Stimulated activated CD4-positive, alpha-beta T cell treated with anti-CD3 and anti-CD28 coated beads, Interleukin-1b, Interleukin-23, amount 100 ng/mL, for 24 hours (primary cell): ENCODE measurements around the gene GPA33.

Experiments
- DNase-seq, 4 experiments: peaks; one replicate each; pipeline ENCODE4 v3.0.0-alpha.2; 2020; ENCODE audit warnings: low read depth in 4 of 4, low spot score in 1 of 4

The GPA33 gene

DNA sequence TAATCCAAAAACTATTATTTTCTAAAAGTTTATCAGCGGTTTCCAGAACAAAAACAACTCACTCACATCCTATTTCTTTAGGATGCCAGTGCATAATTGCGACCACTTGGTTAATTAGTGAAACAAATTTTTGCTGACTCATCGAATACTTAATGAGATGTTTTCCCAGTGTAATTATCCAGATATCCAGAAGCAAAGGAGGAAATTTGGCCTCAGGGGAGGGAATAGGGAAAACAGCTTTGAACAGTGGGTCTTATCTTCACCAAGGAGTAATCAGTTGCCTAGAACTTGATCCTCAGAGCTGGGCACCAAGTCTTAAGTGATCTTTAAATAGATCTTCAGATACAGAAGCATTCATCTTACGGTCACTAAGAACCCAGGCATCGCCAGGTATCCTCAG, 28.0 kb upstream of the GPA33 start:
- no peak for DNase-seq

DNA sequence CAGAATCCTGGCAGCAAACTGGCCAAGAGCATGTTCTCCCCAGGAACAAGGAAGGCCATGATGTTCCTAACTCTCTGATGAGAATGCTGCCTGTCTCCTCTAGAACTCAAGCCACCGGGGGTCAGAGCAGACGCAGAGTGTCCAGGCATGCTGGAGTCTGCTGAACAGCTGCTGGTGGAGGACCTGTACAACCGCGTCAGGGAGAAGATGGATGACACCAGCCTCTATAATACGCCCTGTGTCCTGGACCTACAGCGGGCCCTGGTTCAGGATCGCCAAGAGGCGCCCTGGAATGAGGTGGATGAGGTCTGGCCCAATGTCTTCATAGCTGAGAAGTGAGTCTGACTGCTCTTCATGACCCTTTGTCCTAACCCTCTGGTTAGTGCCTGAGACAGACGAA, 27.0 kb upstream of the GPA33 start:
- DNase-seq, result no peak

DNA sequence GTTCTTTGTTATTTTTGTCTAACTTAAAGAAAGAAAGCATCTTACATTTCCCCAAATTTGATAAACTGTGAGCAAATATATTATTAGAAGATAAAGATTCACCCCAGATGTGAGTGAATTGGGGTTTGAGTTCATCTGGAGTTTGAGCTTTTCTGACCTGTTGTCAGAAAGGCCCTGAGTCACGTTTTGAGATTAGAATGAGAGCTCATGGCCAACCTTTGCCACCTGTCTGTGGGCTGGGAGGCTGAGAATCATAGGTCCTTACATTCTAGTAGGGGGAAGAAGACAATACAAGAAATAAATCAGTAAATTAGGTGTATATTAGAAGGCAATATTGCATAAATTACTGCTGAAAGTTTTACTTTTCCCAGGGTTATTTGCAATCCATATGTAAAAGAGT, 26.0 kb upstream of the GPA33 start:
- no peak for DNase-seq

DNA sequence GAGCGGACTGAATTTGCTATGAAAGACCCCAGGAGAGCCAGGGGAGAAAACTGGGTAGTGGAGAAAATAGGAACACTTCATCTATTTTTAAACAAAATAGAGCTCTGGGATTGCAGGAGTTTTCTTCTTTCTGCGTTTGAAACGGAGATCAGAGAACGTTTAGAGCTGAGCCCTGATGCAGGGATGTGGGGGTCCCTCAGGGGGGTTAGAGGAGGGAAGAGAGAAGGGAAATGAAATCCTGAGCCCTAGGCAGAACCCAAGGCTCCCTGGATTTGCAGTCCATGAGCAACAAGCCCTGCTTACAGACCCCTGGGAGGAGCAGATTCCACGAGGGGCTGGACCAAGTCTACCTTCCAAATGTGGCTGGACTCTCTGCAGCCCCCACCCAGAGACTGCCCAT, 25.5 kb upstream of the GPA33 start:
- no peak for DNase-seq

DNA sequence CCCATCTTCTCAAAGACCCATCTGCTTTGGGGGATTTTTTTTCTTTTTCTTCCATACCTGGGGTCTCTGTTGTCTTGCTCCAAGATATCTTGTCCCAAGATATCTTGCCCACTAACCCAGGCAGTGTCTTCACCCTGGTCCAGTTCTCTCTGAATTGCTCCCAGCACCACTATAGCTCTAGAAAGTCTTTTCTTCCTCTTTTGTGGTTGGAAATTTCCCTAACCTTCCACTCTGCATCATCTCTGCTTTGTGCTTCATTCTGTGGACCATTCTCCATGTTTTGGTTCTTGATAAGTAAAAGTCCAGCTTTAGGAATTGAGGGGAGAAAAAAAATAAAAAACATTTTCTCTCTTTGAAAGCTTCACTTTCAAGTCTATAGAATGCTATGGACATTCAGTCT, 24.5 kb upstream of the GPA33 start:
- no peak for DNase-seq

DNA sequence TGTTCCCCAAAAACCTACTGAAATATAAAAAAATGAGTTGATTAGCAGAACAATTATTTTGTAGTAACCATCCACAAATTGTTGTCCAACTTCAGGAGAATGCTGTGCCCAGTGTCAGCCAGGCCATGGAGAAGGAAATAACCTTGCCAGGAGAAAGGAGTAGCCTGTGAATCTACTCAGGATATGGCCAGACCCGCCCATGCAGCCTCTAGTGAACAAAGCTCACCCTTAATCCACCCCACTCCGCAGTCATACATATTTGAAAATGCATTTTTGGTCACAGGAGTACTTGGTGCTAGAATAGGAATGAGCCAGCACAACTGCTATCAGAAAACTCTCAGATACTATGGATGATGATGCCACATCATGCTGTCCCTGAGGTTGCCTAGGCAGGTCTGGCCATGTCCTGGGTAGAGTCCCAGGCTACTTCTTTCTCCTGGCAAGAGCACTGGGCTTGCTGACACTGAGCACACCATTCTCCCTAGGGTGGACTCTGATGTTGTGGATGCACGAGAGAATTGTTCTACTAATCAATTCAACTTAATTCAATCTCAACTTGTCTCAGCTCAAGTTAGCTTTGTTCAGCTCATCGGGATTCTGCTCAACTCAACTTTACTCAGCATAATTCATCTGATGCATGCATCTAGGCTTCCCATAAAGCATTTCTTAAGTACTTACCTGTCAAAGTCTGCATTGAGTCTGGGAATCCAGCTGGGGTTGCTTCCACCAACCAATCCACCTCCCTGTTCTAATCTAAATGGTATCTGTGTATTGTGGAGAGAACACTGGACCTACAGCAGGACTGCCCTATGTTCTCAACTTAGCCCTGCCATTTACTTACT, 21.9 kb upstream of the GPA33 start:
- no peak for DNase-seq

DNA sequence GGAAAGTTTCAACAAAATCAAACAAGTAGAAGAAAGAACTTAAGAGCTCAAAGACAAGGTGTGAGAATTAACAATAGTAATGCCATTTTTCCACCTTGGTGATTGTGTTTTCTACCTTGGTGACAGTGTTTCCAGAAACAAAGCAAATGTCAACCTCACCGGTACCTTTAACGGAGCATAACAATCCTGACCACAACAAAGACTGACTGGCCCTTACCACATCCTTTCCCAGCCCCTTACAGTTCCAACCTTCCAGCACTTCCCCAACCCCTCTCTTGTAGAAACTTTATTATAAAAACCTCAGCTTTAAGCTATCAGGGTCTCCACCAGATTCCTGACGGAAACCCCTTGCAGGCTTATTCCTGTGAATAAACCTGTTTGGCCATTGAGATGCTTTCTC, 20.4 kb upstream of the GPA33 start:
- DNase-seq, result no peak

DNA sequence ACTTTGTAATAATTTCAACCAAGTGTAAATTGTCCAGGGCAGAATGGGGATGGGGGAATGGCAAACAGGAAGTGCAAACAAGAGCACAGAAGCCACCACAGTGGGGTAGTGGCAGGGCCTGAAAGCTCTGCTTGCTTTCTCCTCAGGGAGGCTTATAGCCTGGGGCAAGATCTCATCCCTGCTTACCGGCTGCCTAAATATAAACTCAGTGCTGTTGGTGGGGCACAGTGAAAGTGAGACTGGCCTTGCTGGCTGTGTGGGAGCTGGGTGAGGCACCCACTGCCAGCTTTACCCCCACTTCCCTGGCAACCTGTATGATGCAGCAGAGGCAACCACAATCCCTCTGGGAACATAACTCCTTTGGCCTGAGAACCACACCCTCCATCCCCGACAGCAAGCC, 18.9 kb upstream of the GPA33 start:
- DNase-seq, result no peak

DNA sequence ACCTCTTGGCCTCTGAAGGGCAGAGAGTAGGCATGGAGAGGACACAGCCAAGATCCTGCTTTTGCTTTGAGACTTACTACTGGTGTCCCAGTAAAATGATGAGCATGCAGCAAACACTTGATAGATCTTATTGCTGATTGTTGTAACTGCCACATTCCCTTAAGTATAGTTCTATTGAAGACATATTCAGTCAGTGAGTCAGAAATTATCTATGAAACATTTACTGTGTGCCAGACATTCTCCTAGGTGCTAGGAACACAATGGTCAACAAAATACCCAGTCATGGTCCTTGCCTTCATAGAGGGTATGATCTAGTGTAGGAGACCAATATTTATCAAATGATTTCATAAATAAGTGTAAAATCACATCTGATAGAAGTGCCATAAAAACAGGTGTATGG, 17.3 kb upstream of the GPA33 start:
- DNase-seq, result no peak

DNA sequence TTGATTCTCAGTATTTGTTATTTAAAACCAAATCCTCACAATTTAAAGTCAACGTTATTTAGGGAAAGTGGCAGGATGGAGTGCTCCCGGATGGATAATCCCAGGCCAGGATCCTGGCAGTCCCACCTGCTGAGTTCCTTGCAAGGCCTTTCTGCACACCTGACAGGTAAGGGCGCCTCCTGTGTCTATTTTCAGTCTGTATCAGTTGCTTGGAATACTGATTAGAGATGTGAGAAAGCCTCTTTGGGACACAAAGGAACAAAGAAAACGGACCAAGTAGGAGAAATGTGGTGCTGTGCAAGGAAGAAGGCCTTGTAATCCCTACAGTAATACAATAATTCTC, 15.9 kb upstream of the GPA33 start:
- no peak for DNase-seq

DNA sequence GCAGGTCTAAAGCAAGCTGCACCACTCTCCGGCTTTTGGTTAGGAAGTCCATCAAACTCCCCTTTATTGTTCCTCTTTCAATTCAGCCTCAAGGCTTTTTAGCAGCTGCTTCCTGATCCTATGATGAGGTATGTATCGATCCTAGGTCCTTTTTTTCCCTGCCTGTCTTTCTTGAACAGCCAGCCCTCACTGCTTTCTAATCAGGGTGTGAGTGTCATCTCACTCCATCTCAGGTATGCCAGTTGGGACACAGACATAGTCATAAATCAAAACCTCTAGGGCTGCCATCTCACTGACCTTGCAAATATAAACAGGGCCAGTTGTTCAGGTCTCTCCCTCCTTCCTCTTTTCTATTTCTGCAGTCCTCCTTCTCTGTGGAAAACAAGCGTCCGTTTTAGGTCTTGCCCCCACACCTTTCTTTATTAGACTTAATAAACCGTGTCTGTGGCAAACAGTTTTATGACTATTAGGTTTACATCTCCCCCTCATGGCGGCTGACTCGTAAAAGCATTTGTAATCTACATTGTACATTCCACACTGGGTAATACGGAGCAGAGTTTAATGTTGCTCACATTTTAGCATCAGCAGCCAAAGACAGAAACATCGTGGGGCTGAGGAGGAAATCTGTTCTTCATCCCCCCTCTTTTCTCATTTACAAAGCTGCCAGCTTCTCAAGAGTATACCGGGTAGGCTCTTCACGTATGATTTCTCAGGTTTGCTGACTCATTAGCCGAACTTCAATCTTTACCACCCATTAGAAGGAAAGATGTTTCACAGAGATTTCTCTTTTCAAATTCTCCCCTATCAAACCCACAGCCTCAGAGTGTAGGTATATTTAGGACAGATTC, 15.3 kb upstream of the GPA33 start:
- DNase-seq, result no peak

DNA sequence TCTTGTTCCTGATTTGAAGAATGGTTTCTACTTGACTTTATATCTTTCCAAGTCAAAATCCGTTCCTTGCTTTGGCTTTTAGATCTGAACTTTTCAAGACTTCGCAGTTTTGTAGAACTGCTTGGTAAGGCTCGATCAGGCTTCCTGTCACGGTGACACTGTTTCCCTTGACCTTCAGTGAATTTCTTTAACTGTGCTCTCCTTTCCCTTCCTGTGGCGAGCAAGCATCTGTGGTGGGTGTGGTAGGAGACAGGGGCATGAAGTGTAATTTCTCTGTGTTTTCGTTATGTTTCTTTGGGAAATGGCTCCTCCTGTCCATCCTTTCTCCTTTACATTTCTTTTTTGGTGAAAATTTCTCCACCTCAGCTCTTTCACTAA, 14.1 kb upstream of the GPA33 start:
- DNase-seq, result no peak

DNA sequence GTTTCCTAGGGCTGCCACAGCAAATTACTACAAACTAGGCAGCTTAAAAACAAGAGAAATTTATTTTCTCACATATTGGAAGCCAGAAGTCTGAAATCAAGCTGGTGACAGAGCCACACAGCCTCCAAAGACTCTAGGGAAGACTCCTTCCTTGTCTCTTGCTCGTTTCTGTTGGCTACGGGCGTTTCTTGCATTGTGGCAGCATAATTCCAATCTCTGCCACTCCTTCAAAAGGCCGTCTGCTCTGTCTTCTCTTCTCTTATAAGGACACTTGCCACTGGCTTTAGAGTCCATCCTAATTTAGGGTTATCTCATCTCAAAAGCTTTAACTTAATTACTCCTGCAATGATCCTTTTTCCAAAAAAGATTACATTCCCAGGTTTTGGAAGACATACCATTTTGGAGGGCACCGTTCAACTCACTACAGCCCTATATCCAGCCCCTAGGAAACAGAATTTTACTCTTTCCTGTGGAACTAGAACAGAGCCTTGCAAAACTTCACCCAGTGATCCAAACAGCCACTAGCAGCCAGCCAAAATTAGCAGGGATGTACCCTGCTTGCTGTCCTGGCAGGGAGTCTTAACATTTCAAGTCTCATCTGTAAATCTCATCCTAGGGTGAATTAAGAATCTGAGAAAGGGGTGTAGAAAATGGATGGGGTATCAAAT, 12.9 kb upstream of the GPA33 start:
- DNase-seq, result no peak

DNA sequence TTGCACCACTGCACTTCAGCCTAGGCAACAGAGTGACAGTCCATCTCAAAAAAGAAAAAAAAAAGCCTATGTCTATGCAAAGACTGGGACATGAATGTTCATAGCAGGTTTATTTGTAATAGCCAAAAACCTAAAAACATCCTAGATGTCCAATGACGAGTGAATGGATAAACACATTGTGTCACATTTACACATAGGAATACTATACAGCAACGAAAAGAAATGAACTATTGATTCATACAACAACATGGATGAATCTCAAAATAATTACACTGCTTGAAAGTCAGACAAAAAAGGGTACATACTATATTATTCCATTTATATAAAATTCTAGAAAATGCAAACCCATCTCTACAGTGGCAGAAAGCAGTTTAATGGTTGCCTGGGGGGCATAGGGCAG, 11.6 kb upstream of the GPA33 start:
- no peak for DNase-seq

DNA sequence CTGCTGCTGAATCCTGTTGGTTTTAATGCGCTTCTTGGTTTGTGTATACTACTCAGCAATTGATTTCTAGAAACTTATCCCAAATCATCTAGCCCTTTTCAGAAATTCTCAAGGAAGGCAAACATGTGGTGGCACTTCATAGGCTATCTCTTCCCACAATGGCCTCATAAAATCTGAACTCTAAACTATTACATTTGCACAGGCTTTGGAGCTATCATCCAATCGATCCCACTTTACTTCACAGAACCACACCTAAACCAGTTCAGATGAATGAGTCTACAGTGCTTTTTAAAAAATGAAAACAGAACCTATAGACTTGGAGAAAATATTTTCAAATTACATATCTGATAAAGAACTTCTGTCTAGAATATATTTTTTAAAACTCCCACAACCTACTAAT, 10.6 kb upstream of the GPA33 start:
- DNase-seq, result no peak

DNA sequence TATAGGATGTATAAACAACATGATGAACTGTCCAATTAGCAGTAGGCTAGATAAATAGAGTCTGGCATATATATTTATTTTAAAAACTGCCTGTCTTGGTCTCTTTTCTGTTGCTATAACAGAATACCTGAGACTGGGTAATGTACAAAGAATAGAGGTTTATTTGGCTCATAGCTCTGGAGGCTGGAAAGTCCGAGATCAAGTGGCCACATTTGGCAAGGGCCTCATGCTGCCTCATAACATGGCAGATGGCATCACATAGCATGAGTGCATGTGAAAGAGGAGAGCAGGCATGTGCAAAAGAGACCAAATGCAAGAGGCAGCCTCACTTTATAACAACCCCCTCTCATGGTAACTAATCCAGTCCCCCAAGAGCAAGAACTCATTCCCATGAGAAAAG, 9.7 kb upstream of the GPA33 start:
- DNase-seq, result no peak

DNA sequence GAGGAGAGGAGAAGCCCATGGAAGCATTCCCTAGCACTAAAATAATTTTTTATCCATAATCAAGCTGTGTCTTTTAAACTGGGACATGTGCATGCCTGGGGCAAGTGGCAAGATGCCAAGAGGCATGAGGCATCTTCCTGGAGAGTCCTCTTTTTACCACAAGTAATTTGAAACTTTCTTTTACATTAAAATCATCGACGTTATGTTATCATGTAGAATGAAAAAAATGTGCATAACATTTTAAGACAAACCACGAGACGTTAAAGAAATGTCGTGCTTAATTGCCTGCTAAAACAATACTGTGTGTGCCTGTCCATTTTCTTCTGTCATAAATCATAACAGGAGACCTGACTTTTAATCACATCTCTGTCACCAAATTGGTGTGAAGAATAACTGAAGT, 5.2 kb upstream of the GPA33 start:
- DNase-seq, result no peak

DNA sequence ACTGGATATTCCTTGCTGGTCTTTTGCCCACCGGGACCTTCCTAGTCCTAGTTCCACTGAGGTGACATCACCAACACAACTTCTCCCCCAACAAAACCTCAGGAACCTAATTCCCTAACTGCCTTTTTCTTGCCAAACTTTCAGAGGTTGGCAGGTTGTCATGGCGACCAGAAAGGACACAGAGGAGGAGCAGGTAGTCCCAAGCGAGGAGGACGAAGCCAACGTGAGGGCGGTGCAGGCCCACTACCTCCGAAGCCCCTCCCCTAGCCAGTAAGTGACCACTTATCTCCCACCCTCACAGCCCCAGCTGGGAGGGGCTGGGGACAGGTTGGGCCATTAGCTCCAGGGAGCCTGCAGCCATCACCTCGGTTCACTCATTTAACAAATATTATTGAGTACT, 4.5 kb upstream of the GPA33 start:
- DNase-seq, result no peak

DNA sequence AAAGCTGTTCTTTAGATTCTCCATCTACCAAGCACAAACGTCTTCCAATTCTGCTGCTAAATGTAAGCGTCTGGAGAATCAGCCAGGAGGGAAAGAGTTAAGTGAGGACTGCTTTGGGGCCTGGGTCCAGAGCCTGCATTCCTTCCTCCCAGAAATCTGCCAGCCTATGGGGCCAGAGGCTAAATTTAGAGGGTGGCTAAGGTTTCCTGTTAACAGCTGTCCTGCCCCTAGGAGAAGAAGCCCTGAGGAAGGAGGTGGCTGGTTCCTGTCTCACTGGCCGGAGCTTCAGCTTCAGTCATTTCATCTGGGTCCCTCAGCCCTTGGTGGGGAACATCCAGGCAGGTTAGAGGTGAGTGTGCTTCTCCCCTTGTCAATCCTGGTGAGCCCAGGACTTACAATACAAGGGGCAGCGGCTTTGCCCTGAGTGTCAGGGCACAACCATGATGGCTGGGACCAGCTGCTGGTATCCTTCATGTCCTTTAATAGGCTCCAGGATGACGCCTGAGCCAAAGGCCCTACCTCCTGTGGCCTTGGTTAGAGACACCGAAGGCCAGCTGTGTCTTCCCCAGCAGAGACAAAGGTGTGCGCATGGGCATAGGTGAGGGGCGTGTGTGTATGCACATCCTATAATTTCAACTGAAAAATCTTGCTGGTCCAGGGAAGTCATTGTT, 3.8 kb upstream of the GPA33 start, which contains the start of gene STYXL2:
Gene STYXL2 (plus strand): TSS at position 230 of the 671 bp plus-strand sequence. CDS start 775 bp downstream, outside the sequence.
- no peak for DNase-seq

DNA sequence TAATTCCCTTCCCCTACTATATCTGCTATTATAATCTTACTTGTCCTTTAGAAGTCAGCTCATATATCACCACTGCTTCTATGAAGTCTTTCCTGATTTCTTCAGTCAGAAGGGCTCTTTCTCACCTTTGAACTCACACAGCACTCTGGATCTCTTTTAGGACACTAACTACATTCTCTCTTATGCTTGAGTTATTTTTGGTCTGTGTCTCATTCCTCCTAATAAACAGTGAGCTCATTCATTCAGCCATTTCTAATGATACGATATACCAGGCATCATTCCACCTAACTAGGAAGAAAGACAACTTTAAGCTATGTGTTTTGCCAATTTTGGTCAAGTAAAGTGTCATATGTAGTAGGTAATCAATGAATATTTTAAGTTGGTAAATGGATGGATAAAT, 2.5 kb upstream of the GPA33 start:
- no peak for DNase-seq

DNA sequence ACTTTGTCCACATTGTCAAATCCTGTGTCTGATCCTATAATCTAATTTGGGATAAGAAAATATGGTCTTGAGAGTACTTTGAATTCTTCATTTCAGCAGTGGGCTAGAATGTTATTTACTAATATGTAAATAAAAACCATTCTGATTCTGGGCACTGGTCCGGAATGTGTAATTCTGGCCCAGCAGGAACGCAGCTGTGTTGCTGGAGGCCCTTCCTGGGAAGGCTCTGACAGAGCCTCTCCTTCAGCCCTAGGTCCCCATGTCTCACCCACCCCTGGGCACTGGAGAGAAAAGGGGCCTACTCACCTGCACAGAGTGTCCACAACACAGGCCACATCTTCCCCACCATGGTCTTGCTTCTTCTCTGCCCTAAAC, 251 bp downstream of the GPA33 start:
- no peak for DNase-seq
